Stomach (tissue), 9 donors: ENCODE results near the gene ATG4C. TPM values are rescaled to one million over a fixed set of nuclear protein-coding genes. Genes with fewer than 3 reads are reported as not detected.
"Not testable (repeated sequence)": the region's sequence is repeated elsewhere in the genome, so short reads cannot be mapped to it uniquely, and the experiment has no call there.

Source experiments
- DNase-seq, 2 donors: peaks; one replicate each; pipeline versions ENCODE4 v3.0.0 to v3.0.0-alpha.2; 2013 to 2019
- H3K27ac ChIP-seq, 5 donors: fragments of 200-600 bp in 4 of 5; sonication (generic) in 4 of 5; one replicate each; pipeline ENCODE4 v1.5.1; 2013 to 2019; ENCODE audit warnings: mild to moderate bottlenecking in 1 of 5, moderate library complexity in 1 of 5
- H3K27me3 ChIP-seq, 3 donors: fragments of 200-600 bp; sonication (generic); one replicate each; pipeline ENCODE4 v1.5.1; 2017 to 2019; ENCODE audit warnings: mixed run types in 1 of 3
- H3K36me3 ChIP-seq, 4 donors: fragments of 200-600 bp; sonication (generic); 1 replicate in 3 of 4; 2 replicates in 1 of 4; pipeline ENCODE4 v1.5.1; 2016 to 2019
- H3K4me1 ChIP-seq, 4 donors: fragments of 200-600 bp; sonication (generic); one replicate each; pipeline ENCODE4 v1.5.1; 2016 to 2019
- H3K4me3 ChIP-seq, 4 donors: fragments of 200-600 bp; sonication (generic) in 3 of 4; one replicate each; pipeline ENCODE4 v1.5.1; 2016 to 2019; ENCODE audit warnings: mild to moderate bottlenecking in 1 of 4
- H3K9me3 ChIP-seq, 4 donors: fragments of 200-600 bp; sonication (generic); one replicate each; pipeline ENCODE4 v1.5.1; 2016 to 2019
- CTCF ChIP-seq, 7 experiments: fragments of 450-650 bp in 4 of 7; fragments of 200-600 bp in 3 of 7; sonication (generic) in 3 of 7; IDR thresholded peaks; one replicate each; pipeline ENCODE4 v1.5.1; 2016 to 2019; ENCODE audit warnings: antibody characterized with exemption in 7 of 7, control low read depth in 2 of 7, mild to moderate bottlenecking in 1 of 7
- EP300 ChIP-seq: sonication (generic); formaldehyde crosslinking; IDR thresholded peaks from one replicate; pipeline ENCODE4 v1.6.1; 2017; ENCODE audit warnings: antibody characterized with exemption
- POLR2A ChIP-seq, 4 donors: fragments of 450-650 bp; IDR thresholded peaks; one replicate each; pipeline ENCODE4 v1.6.1; 2016; ENCODE audit warnings: antibody characterized with exemption in 4 of 4, control low read depth in 2 of 4, mild to moderate bottlenecking in 1 of 4, moderate library complexity in 1 of 4
- POLR2AphosphoS5 ChIP-seq, 3 donors: sonication (generic); formaldehyde crosslinking; IDR thresholded peaks; one replicate each; pipeline ENCODE4 v1.6.1; 2016; ENCODE audit warnings: antibody characterized with exemption in 3 of 3
- WGBS, 5 donors: extraction: QIAGEN DNeasy Blood & Tissue Kit in 3 of 5; methylation state at CpG; one replicate each; pipeline versions ENCODE4 v1.1.5 to v1.1.7; 2013 to 2018; 5-methylcytosine and 5-hydroxymethylcytosine counted together
- intact Hi-C: fragments of 100-400 bp; cut with DNase I; formaldehyde crosslinking; loops from one replicate; pipeline ENCODE4 v1.15.1; 2023; ENCODE audit warnings: low total_unique reads
- polyA plus RNA-seq, 3 donors: library from polyadenylated mRNA; stranded (reverse); fragments of 200-250 nt; gene quantifications; one replicate each; pipeline ENCODE4 v1.2.3, GENCODE V29; 2013
- total RNA-seq, 5 donors: library from RNA; depleted of rRNA; stranded (reverse); fragments of >200 nt; gene quantifications; one replicate each; pipeline versions ENCODE4 v1.1.0 to v1.2.3, GENCODE V29; 2014 to 2016
- donor health status: healthy with polysubstance abuse.
- donor health status: Bipolar disorder and iron deficiency.
- donor health status: healthy.

The ATG4C gene
- total and polyA plus RNA-seq, 8 donors: 2.3 to 42.4 (median 6.9) TPM

GRCh38 chr1:62746086-62746808 lies 37.7 kb upstream of the ATG4C start:
- no peaks in the 10 kb centered on the region for H3K27me3 ChIP-seq
- intact Hi-C loops: loop anchor here (10.0 kb wide), 1 partner anchor 211 kb away; no protein-coding TSS in a partner anchor
- DNase-seq: peak in 1 of 2 donors; percentile 76
- H3K27ac ChIP-seq: no peak overlapping the region
- no peaks in the 10 kb centered on the region for H3K36me3 ChIP-seq
- H3K4me1 ChIP-seq: peaks cover 0 to 21% (median 12%) of the 10 kb centered on the region in 4 donors
- H3K4me3 ChIP-seq: peak overlapping the region in 2 of 4 donors; percentile 7 to 14
- peak in 5 of 7 experiments; percentile 24 to 55 (median 38) for TF ChIP-seq CTCF (IDR thresholded peaks at IDR 0.05)
- no peak for TF ChIP-seq POLR2AphosphoS5 (IDR thresholded peaks at IDR 0.05)
- H3K9me3 ChIP-seq: peaks cover 0 to 6% (median 0%) of the 10 kb centered on the region in 4 donors
- 55 to 59% (median 58%) methylated on average over 12 of the region's 12 CpGs for WGBS, 5 donors

- intact Hi-C loops: loop anchor here (10.0 kb wide), 1 partner anchor 212 kb away; no protein-coding TSS in a partner anchor
- WGBS, 5 donors: 38 to 52% (median 44%) methylated on average over 3 of the region's 3 CpGs
- Histone ChIP-seq H3K27me3 (no peaks in the 10 kb centered on the region), H3K27ac (no peak overlapping the region), H3K4me3 (no peak overlapping the region), H3K4me1 (peaks cover 0 to 21% (median 12%) of the 10 kb centered on the region in 4 donors), H3K36me3 (no peaks in the 10 kb centered on the region), H3K9me3 (peaks cover 0 to 6% (median 0%) of the 10 kb centered on the region in 4 donors)
- TF ChIP-seq CTCF (IDR thresholded peaks at IDR 0.05) (no peak), POLR2A (IDR thresholded peaks at IDR 0.05) (no peak), POLR2AphosphoS5 (IDR thresholded peaks at IDR 0.05) (no peak), EP300 (no peak)
- DNase-seq: no peak
Measured at GRCh38 chr1:62746809-62747138, 37.2 kb upstream of the ATG4C start.

- no peak for DNase-seq
- H3K36me3 ChIP-seq: no peaks in the 10 kb centered on the region
- H3K27ac ChIP-seq: no peak overlapping the region
- peaks cover 0 to 6% (median 0%) of the 10 kb centered on the region in 4 donors for H3K9me3 ChIP-seq
- no peak for TF ChIP-seq CTCF (IDR thresholded peaks at IDR 0.05)
- TF ChIP-seq POLR2AphosphoS5 (IDR thresholded peaks at IDR 0.05): no peak
- TF ChIP-seq EP300: no peak
- TF ChIP-seq POLR2A (IDR thresholded peaks at IDR 0.05): no peak
- H3K4me3 ChIP-seq: no peak overlapping the region
- H3K4me1 ChIP-seq: peaks cover 0 to 3% (median 0%) of the 10 kb centered on the region in 4 donors
- no peaks in the 10 kb centered on the region for H3K27me3 ChIP-seq
- intact Hi-C loops: no loop called here
- WGBS, 5 donors: 93 to 99% (median 96%) methylated on average over 13 to 35 of the region's 35 CpGs
Measured at GRCh38 chr1:62753031-62753965, 30.6 kb upstream of the ATG4C start.

GRCh38 chr1:62754938-62755337 lies 29.0 kb upstream of the ATG4C start:
- H3K4me3 ChIP-seq, H3K36me3 ChIP-seq, H3K27ac ChIP-seq, H3K27me3 ChIP-seq, H3K4me1 ChIP-seq, H3K9me3 ChIP-seq, DNase-seq, intact Hi-C loops: not testable (repeated sequence)
- 91 to 95% (median 92%) methylated on average over 13 of the region's 13 CpGs for WGBS, 5 donors

DNA sequence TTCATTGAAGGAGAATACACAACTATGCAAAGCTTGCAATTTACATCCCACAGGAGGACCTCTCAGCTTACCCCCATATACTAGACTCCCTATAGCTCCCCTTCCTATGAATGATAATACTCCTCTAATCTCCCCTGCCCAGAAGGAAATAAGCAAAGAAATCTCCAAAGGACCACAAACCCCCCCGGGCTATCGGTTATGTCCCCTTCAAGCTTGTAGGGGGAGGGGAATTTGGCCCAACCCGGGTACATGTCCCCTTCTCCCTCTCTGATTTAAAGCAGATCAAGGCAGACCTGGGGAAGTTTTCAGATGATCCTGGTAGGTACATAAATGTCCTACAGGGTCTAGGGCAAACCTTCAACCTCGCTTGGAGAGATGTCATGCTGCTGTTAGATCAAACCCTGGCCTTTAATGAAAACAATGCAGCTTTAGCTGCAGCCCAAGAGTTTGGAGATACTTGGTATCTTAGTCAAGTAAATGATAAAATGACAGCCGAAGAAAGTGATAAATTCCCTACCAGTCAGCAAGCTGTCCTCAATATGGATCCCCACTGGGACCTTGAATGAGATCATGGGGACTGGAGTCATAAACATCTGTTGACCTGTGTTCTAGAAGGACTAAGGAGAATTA lies 27.6 kb upstream of the ATG4C start:
- H3K4me1 ChIP-seq, DNase-seq, intact Hi-C loops, H3K36me3 ChIP-seq, H3K9me3 ChIP-seq, H3K4me3 ChIP-seq, H3K27me3 ChIP-seq, H3K27ac ChIP-seq: not testable (repeated sequence)
- WGBS, 5 donors: 84 to 90% (median 88%) methylated on average over 5 of the region's 5 CpGs

- H3K9me3 ChIP-seq, H3K27me3 ChIP-seq, H3K27ac ChIP-seq, H3K4me1 ChIP-seq, H3K4me3 ChIP-seq, intact Hi-C loops, DNase-seq, H3K36me3 ChIP-seq: not testable (repeated sequence)
- WGBS, 5 donors: 67 to 91% (median 79%) methylated on average over 3 to 5 of the region's 5 CpGs
Measured at GRCh38 chr1:62759232-62759875, 24.6 kb upstream of the ATG4C start.

- H3K4me1 ChIP-seq, H3K9me3 ChIP-seq, H3K36me3 ChIP-seq, intact Hi-C loops, H3K27ac ChIP-seq, H3K4me3 ChIP-seq, DNase-seq, H3K27me3 ChIP-seq: not testable (repeated sequence)
- 56 to 70% (median 61%) methylated on average over 6 of the region's 6 CpGs for WGBS, 5 donors
Measured at GRCh38 chr1:62760021-62760782, 23.7 kb upstream of the ATG4C start.
